Left lung (tissue), 10 donors: ENCODE measurements around the gene PNISR. TPM values are rescaled to one million over a fixed set of nuclear protein-coding genes. Genes with fewer than 3 reads are reported as not detected.

ENCODE experiments used
- ATAC-seq: fragments of 200-7000 bp; cut with Tn5 transposase; one replicate; pipeline ENCODE4 v1.9.1; 2020; ENCODE audit warnings: moderate library complexity
- DNase-seq, 4 donors: peaks; one replicate each; pipeline ENCODE4 v3.0.0-alpha.2; 2013 to 2020
- H3K27ac ChIP-seq, 2 donors: fragments of 200-600 bp; sonication (generic) in 1 of 2; one replicate each; pipeline versions ENCODE4 v1.5.0 to v1.8.0; 2020 to 2021
- H3K27me3 ChIP-seq, 2 donors: fragments of 200-600 bp; sonication (generic) in 1 of 2; one replicate each; pipeline versions ENCODE4 v1.5.0 to v1.8.0; 2020 to 2021
- H3K36me3 ChIP-seq, 2 donors: fragments of 200-600 bp; sonication (generic) in 1 of 2; one replicate each; pipeline versions ENCODE4 v1.5.0 to v1.8.0; 2020 to 2021
- H3K4me1 ChIP-seq, 2 donors: fragments of 200-600 bp; one replicate each; pipeline ENCODE4 v1.8.0; 2021
- H3K4me3 ChIP-seq, 2 donors: fragments of 200-600 bp; sonication (generic) in 1 of 2; one replicate each; pipeline versions ENCODE4 v1.5.0 to v1.8.0; 2020 to 2021; ENCODE audit warnings: mild to moderate bottlenecking in 1 of 2
- H3K9me3 ChIP-seq, 2 donors: fragments of 200-600 bp; sonication (generic) in 1 of 2; one replicate each; pipeline versions ENCODE4 v1.5.0 to v1.8.0; 2020 to 2021
- intact Hi-C, 2 donors: fragments of 100-400 bp; cut with DNase I; formaldehyde crosslinking; loops; one replicate each; pipeline versions ENCODE4 v1.11.2 to v1.14.2; 2022
- polyA plus RNA-seq, 6 donors: library from polyadenylated mRNA; unstranded; fragments of 120-200 nt; gene quantifications; one replicate each; pipeline ENCODE4 v1.2.1, GENCODE V29; 2013; ENCODE audit not compliant: insufficient read length in 6 of 6
- total RNA-seq, 2 donors: library from RNA; stranded (reverse); fragmentation: NEBNext Ultra II Directional; extraction: Animal tissue kit (Norgen Biotek cat#: 25700); gene quantifications; one replicate each; pipeline ENCODE4 v1.2.1, GENCODE V29; 2021
- TF ChIP-seq, protein P1 (sequence below), 2 donors: fragments of 200-600 bp; sonication (generic) in 1 of 2; IDR thresholded peaks; one replicate each; pipeline versions ENCODE4 v1.5.0 to v1.8.0; 2021; ENCODE audit warnings: antibody characterized with exemption in 2 of 2
- donor health status: DM: no; HTN: yes; CAD: no.
- donor health status: DM: no; HTN: no; CAD: no.

The PNISR gene
- total and polyA plus RNA-seq, 8 donors, result 73.5 to 412 (median 310) TPM

DNA sequence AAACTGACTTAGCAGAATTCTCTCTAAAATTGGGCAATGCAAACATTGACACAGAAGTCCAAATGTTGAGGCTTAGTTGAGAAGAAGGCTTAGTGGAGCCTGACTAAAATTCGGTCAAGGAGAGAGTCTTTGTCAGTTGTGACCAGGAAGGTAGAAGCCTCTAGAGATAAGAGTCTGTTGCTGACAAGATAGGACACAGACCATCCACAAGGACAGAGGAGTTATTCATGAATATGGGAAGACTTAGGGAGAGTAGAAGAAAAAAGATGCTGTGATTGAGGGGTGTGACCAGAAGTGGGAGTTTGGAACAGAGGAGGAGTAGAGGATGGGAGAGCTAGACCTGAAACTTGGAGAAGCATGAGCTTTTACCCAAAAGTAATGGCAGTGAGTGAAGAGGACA lies 68.5 kb downstream of the PNISR start:
- H3K9me3 ChIP-seq, result no peaks in the 10 kb centered on the region
- H3K27ac ChIP-seq, result no peak overlapping the region
- ATAC-seq, result no peak
- TF ChIP-seq, protein P1, sequence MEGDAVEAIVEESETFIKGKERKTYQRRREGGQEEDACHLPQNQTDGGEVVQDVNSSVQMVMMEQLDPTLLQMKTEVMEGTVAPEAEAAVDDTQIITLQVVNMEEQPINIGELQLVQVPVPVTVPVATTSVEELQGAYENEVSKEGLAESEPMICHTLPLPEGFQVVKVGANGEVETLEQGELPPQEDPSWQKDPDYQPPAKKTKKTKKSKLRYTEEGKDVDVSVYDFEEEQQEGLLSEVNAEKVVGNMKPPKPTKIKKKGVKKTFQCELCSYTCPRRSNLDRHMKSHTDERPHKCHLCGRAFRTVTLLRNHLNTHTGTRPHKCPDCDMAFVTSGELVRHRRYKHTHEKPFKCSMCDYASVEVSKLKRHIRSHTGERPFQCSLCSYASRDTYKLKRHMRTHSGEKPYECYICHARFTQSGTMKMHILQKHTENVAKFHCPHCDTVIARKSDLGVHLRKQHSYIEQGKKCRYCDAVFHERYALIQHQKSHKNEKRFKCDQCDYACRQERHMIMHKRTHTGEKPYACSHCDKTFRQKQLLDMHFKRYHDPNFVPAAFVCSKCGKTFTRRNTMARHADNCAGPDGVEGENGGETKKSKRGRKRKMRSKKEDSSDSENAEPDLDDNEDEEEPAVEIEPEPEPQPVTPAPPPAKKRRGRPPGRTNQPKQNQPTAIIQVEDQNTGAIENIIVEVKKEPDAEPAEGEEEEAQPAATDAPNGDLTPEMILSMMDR (IDR thresholded peaks at IDR 0.05), result no peak
- H3K4me1 ChIP-seq, result no peaks in the 10 kb centered on the region
- H3K36me3 ChIP-seq, result no peaks in the 10 kb centered on the region
- H3K27me3 ChIP-seq, result peaks cover 0 to 43% of the 10 kb centered on the region in 2 donors
- H3K4me3 ChIP-seq, result no peak overlapping the region
- DNase-seq, result no peak
- intact Hi-C loops, result no loop called here

GRCh38 chr6:99354983-99355382 lies 70.1 kb downstream of the PNISR start:
- intact Hi-C loops, result no loop called here
- no peaks in the 10 kb centered on the region for H3K36me3 ChIP-seq
- no peaks in the 10 kb centered on the region for H3K9me3 ChIP-seq
- H3K27me3 ChIP-seq, result peaks cover 2 to 60% of the 10 kb centered on the region in 2 donors
- H3K27ac ChIP-seq, result no peak overlapping the region
- DNase-seq (no peak), ATAC-seq (no peak)
- no peak overlapping the region for H3K4me3 ChIP-seq
- H3K4me1 ChIP-seq, result peaks cover 0 to under 1% of the 10 kb centered on the region in 2 donors
- TF ChIP-seq, protein P1 (IDR thresholded peaks at IDR 0.05), result no peak

DNA sequence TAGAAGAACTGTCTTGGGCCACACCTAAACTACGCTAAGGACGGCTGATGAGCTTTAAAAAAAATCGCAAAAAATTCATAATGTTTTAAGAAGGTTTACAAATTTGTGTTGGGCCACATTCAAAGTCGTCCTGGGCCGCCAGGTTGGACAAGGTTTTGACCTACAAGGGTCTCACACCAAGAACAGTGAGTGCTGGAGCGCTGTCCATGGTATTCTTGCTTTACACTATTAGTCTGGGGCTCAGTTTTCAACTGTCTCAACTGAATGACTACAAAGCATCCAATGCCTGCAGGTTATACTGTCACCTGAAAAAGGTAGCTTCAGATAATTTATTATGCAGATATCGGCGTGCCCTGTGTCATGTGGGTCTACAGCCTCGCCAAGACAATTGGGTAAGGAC lies 72.0 kb downstream of the PNISR start:
- TF ChIP-seq, protein P1 (IDR thresholded peaks at IDR 0.05), result no peak
- Histone ChIP-seq H3K4me1 (peaks cover 0 to 5% of the 10 kb centered on the region in 2 donors), H3K36me3 (no peaks in the 10 kb centered on the region), H3K9me3 (no peaks in the 10 kb centered on the region), H3K4me3 (no peak overlapping the region), H3K27me3 (peaks cover 5 to 78% of the 10 kb centered on the region in 2 donors), H3K27ac (no peak overlapping the region)
- intact Hi-C loops, result no loop called here
- ATAC-seq (no peak), DNase-seq (no peak)

GRCh38 chr6:99350573-99350972 lies 74.5 kb downstream of the PNISR start:
- Histone ChIP-seq H3K36me3 (no peaks in the 10 kb centered on the region), H3K27me3 (peaks cover 5 to 85% of the 10 kb centered on the region in 2 donors), H3K4me1 (peaks cover 0 to 5% of the 10 kb centered on the region in 2 donors), H3K27ac (peak overlapping the region in 1 of 2 donors; percentile 65), H3K4me3 (peak overlapping the region in 1 of 2 donors; percentile 50), H3K9me3 (no peaks in the 10 kb centered on the region)
- ATAC-seq, result peak; percentile 12
- intact Hi-C loops, result no loop called here
- DNase-seq, result peak in 1 of 4 donors; percentile 35
- TF ChIP-seq, protein P1 (IDR thresholded peaks at IDR 0.05), result no peak

DNA sequence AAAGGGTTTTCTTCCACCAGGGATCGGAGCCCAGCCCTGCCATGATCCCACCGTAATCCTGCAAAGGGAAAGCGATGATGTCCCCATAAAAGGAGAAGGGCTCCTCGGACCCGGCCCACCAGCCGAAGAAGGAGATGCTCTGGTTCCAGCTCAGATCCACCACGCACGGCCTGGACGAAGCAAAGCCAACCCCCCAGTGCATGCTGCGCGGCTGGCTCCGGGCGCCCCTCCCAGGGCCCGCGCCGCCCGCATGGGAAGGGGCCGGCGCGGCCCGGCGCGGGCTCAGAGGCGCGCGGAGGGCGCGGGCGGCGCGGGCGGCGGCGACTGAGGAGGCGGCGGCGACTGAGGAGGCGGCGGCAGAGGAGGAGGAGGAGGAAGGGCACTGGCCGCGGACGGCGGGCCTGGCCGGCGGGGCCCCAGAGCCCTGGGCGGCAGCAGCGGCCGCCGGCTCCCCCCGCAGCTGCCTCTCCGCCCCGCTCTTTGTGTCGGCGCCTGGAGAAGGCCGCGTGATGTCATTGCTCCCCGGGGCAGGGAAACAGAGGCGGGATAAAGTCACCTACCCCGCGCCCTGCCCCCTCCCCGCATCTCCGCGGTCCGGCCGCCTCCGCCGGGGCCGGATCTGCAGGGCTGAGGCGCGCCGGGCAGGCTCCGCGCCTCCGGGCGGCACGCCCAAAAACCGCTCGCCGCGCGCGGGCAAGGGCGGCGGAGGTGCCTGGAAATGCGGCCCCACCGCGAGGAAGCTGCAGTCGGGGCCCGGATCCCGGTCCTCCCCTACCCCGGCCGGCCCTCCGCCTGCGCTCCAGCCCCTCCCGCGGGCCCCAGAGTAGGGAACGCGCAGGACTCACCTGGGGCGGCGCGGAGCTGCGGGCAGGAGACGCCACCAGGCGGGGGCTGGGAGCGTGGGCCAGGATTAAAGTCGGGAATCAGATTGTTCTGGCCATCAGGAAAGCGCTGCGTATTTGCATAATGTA lies 75.7 kb downstream of the PNISR start, which contains the start of gene FAXC:
Gene FAXC, minus strand, starts transcription at position 504 of the 971 bp plus-strand sequence. Its CDS starts 302 bp downstream, at position 202.
- TF ChIP-seq, protein P1 (IDR thresholded peaks at IDR 0.05), result no peak
- Histone ChIP-seq H3K27me3 (peaks cover 5 to 80% of the 10 kb centered on the region in 2 donors), H3K27ac (peak within 1 kb of the TSS in 1 of 2 donors; percentile 65), H3K36me3 (no peaks in the 10 kb centered on the region), H3K9me3 (no peaks in the 10 kb centered on the region), H3K4me1 (peaks cover 0 to 5% of the 10 kb centered on the region in 2 donors), H3K4me3 (peak within 1 kb of the TSS; percentile 50 to 64)
- intact Hi-C loops, result loop anchor here in 1 of 2 donors (10.0 kb wide), 1 partner anchor 395 kb away; no protein-coding TSS in a partner anchor
- ATAC-seq (peak; percentile 94), DNase-seq (peak; percentile 24 to 88 (median 54))
